A549 treated with CORT108297 at 1 μM for 4 hours (cell line): ENCODE measurements around the gene DEFB124. TPM values are rescaled to one million over a fixed set of nuclear protein-coding genes. Genes with fewer than 3 reads are reported as not detected.

Experiments
- total RNA-seq: library from RNA; stranded (reverse); fragments of 200-300 nt; extraction: Qiagen RNA extraction; gene quantifications from 5 replicates; pipeline ENCODE4 v1.2.3, GENCODE V29; 2022

The DEFB124 gene
- total RNA-seq = not detected in 5 replicates

DNA sequence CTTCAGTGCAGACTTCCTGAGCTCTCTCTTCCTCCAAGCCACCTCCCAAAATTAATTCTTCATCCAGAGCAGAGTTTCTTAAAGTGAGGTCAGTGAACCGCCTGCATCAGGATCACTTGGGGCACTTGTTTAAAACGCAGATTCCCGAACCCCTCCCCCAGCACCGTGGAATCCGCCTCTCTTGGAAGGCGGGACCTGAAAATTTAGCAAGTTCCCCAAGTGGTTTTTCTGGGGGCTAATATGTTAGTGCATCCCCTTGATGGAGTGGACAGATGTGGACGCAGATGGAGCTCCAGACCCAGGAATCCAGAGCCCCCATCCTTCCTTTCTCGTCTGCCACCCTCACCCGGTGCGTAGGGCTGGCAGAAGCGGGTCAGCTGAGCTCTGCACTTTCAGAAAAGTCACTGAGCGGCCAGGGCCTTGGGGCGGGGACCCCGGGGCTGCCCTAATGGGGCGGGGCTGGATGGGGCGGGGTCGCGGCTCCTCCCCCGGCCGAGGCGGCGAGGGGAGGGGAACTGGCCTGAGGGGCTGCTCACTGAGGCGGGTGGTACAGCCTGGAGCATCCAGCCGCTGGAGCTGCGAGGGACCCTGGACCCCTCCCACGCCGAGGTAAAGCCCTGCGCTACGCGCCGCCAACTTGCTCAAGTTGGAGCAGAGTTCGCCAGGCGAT lies at the start of gene DEFB124, which contains the start of gene REM1:
TSS of gene DEFB124 (minus strand) at position 370 of the 670 bp plus-strand sequence. CDS start 2,114 bp downstream, outside the sequence.
TSS of gene REM1 (plus strand) at position 531 of the 670 bp plus-strand sequence. CDS start 1,158 bp downstream, outside the sequence.

DNA sequence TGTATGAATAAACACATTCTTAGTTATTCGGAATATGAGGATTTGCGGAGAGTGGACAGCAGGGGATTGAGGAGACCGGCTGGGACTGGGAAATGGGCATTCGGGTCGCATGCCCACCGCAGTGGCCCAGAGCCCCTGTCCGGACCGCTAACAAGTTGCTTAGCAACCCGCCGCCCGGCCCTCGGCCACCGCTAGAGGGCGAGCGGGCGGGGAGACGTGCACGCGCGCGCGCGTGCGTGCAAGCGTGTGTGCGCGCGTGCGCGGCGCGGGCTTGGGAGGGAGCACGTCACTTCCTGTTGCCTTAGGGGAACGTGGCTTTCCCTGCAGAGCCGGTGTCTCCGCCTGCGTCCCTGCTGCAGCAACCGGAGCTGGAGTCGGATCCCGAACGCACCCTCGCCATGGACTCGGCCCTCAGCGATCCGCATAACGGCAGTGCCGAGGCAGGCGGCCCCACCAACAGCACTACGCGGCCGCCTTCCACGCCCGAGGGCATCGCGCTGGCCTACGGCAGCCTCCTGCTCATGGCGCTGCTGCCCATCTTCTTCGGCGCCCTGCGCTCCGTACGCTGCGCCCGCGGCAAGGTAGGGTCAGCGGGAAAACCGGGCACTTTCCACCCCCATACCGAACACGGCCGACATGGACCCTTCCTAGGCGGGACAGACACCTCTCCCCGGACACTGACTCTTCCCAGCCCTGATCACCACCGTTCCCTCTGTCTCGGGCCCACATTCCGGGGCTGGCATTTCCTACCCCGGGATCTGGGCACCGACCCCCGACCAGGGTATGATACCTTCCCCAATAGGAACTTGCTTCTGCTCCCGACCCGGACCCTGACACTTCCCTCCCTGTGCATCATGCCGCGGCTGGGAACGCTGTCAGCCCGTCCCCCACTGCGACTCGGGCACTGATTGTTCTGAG lies 39.5 kb upstream of the DEFB124 start, which contains the start of gene HM13:
TSS of gene HM13 (plus strand) at position 289 of the 918 bp plus-strand sequence. CDS start at position 399, 110 bp downstream.

GRCh38 chr20:31440012-31440659 lies 34.8 kb downstream of the DEFB124 start, which contains the start of gene DEFB123:
DEFB123 (plus strand) TSS chr20:31440632; CDS start chr20:31440699, 67 bp downstream.

Other genes starting within 250 kb of the DEFB124 start
- gene DEFB115, start 217.5 kb downstream of the DEFB124 start, total RNA-seq = not detected in 5 replicates
- not detected in 5 replicates for gene DEFB116, start 166.5 kb downstream of the DEFB124 start, total RNA-seq
- gene DEFB118, start 106.5 kb downstream of the DEFB124 start, total RNA-seq = not detected in 5 replicates
- gene DEFB119, start 84.5 kb downstream of the DEFB124 start, total RNA-seq = not detected in 5 replicates
- not detected in 5 replicates for gene DEFB121, start 68.9 kb downstream of the DEFB124 start, total RNA-seq
- gene DEFB123, start 34.5 kb downstream of the DEFB124 start, total RNA-seq = not detected in 5 replicates
- 0.12 to 0.23 TPM (median 0.13 TPM) in 5 replicates for gene REM1, start 161 bp upstream of the DEFB124 start, total RNA-seq
- 203 to 272 TPM (median 251 TPM) in 5 replicates for gene HM13, start 39.3 kb upstream of the DEFB124 start, total RNA-seq
- 254 to 431 TPM (median 298 TPM) in 5 replicates for gene ID1, start 130.2 kb upstream of the DEFB124 start, total RNA-seq
- gene COX4I2, start 162.8 kb upstream of the DEFB124 start, total RNA-seq = not detected in 5 replicates
- 192 to 204 TPM (median 200 TPM) in 5 replicates for gene BCL2L1, start 247.7 kb upstream of the DEFB124 start, total RNA-seq